ENCODE results near the gene SCUBE1.

DNA sequence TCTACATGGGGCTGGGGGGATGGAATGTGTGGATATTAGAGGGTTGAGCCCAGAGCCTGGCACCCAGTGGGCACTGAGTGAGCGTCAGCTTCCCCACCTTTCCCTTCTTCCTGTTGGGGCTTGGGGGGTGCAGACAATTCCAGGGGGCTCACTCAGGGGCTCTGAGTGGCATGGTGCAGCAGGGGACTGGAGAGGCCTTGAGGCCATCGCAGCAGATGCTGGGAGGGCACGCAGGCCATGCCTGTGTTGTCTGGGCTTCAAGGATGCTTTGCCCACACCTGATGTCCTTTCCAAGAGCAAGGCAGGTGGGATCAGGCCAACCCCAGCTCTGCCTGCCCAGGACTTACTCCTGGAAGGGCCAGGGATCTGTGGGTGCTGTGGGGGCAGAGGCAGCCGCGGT lies 145.0 kb downstream of the SCUBE1 start:
- TF ChIP-seq, protein P1, sequence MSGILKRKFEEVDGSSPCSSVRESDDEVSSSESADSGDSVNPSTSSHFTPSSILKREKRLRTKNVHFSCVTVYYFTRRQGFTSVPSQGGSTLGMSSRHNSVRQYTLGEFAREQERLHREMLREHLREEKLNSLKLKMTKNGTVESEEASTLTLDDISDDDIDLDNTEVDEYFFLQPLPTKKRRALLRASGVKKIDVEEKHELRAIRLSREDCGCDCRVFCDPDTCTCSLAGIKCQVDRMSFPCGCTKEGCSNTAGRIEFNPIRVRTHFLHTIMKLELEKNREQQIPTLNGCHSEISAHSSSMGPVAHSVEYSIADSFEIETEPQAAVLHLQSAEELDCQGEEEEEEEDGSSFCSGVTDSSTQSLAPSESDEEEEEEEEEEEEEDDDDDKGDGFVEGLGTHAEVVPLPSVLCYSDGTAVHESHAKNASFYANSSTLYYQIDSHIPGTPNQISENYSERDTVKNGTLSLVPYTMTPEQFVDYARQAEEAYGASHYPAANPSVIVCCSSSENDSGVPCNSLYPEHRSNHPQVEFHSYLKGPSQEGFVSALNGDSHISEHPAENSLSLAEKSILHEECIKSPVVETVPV (CRISPR knock-in tag; IDR thresholded peaks at IDR 0.05): no peak
- no peak for TF ChIP-seq ZC3H10 (CRISPR knock-in tag; IDR thresholded peaks at IDR 0.05)
- TF ChIP-seq ZNF70 (CRISPR knock-in tag; IDR thresholded peaks at IDR 0.05): no peak
- TF ChIP-seq, protein P2, sequence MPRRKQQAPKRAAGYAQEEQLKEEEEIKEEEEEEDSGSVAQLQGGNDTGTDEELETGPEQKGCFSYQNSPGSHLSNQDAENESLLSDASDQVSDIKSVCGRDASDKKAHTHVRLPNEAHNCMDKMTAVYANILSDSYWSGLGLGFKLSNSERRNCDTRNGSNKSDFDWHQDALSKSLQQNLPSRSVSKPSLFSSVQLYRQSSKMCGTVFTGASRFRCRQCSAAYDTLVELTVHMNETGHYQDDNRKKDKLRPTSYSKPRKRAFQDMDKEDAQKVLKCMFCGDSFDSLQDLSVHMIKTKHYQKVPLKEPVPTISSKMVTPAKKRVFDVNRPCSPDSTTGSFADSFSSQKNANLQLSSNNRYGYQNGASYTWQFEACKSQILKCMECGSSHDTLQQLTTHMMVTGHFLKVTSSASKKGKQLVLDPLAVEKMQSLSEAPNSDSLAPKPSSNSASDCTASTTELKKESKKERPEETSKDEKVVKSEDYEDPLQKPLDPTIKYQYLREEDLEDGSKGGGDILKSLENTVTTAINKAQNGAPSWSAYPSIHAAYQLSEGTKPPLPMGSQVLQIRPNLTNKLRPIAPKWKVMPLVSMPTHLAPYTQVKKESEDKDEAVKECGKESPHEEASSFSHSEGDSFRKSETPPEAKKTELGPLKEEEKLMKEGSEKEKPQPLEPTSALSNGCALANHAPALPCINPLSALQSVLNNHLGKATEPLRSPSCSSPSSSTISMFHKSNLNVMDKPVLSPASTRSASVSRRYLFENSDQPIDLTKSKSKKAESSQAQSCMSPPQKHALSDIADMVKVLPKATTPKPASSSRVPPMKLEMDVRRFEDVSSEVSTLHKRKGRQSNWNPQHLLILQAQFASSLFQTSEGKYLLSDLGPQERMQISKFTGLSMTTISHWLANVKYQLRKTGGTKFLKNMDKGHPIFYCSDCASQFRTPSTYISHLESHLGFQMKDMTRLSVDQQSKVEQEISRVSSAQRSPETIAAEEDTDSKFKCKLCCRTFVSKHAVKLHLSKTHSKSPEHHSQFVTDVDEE (CRISPR knock-in tag; IDR thresholded peaks at IDR 0.05): no peak
- TF ChIP-seq ESRRG (CRISPR knock-in tag; IDR thresholded peaks at IDR 0.05): no peak
- TF ChIP-seq RARB (CRISPR knock-in tag; IDR thresholded peaks at IDR 0.05): no peak

All from SK-N-SH treated with all-trans-retinoic acid at 6 μM for 48 hours (cell line).